Measurements from ENCODE around the gene GRIN3A.

The GRIN3A gene

DNA sequence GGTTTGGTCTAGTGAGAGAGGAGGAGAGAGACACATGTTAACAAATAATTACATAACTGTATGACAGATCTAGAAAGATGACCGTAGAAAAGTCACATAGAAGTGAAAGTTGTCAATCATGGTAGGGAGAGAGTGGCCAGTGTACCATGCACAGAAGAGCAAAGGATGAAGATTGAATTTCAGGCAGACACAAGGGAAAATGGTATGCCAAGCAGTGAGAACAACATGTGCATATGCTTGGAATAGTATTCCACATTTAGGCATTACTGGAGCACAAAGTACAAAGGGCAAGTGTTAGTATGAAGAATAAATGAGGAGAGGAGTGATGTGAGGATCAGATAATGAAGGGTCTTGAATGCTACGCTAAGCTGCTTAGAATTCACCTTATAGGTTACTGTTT, 20.3 kb downstream of the GRIN3A start:
- no peak for TF ChIP-seq POLR2A (IDR thresholded peaks at IDR 0.05; ENCODE audit: low read depth, low read length)
- no peak for DNase-seq (ENCODE audit: insufficient read length, low spot score)
- peak; percentile 52 for FAIRE-seq

DNA sequence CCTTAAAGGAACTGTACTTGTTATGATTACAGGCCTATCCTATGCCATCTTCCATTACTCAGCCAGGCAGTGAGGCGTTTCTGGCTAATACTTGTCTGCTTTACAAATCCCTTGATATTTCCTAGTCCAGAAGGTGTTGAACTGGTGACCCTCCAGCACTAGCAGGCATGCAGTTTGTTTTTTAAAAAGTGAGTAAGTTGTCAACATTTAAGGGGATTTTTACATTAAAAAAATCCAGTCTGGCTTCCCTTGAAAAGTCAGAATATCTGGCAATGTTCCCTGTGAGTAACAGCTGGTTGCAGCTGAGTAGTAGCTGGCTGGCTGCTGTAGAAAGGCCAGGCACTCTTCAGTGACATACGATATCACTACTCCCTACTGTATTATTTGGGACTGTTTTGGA, 21.8 kb downstream of the GRIN3A start:
- DNase-seq (ENCODE audit: insufficient read length, low spot score) = no peak
- TF ChIP-seq POLR2A (IDR thresholded peaks at IDR 0.05; ENCODE audit: low read depth, low read length) = no peak
- FAIRE-seq = peak; percentile 70

DNA sequence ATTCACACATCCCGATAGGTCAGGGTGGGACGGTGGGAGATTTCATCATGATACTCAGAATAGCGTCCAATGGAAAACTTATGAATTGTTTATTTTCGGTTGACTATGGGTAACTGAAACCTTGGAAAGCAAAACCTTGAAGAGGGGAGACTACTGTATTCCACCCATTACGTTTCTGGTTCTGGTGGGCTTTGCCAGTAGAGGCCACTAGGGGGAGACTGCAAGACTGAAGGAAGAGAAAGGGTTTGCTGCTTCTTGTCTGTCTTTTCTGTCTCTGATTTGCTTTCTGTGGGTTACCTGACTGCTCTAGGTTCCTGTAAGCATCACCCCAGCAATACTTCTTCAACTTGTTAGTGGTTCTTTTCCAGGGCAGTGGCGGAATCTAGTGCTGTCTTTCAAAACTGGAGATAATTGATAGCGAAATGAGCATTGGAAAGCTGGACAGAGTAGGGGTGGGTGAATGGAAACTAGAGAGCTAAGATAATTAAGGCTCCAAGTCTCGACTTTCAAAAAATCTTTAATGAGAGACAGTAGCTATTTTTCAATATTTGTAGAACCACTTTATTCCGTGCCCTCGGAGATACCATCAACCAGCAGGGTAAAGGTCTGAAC, 27.0 kb downstream of the GRIN3A start:
- DNase-seq (ENCODE audit: insufficient read length, low spot score) (no peak), FAIRE-seq (peak; percentile 94)
- TF ChIP-seq POLR2A (IDR thresholded peaks at IDR 0.05; ENCODE audit: low read depth, low read length) = no peak

DNA sequence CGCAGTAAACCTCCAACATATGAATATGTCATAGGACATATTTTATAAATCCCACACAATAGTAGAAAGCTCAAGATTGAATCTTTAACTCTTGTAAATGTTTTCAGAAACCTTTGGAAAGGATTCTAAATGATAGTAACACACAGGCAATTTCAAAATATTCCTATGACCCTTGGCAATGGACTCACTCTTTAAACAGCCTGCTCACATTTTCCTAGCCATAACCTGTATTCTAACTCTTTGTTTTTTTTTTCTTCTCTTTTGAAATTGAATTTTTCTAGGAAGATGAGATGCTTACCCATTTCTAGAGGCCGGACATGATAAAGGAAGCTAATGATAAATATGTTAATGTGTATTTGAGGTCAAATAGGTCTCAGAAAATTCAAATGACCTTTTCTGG, 29.6 kb downstream of the GRIN3A start:
- DNase-seq (ENCODE audit: insufficient read length, low spot score) (no peak), FAIRE-seq (no peak)

DNA sequence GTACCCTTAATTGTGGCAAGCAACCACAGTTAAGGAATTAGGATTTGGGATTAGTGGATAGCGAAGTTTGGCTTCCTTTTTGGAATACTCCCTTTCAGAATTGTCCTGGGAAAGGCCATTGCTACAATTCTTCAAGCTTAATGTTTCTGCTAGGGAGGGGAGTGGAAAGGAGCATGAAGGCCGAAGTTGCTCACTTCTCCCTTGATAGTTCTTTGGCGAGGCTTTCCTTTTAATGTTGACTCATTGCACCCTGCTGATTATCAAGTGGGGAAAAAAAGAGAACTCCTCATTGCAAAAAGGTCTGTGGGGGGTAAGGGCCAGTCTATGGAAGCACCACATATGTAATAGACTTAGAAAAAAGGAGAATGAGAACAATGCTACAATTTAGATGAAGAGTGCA, 30.7 kb downstream of the GRIN3A start:
- no peak for TF ChIP-seq POLR2A (IDR thresholded peaks at IDR 0.05; ENCODE audit: low read depth, low read length)
- FAIRE-seq (no peak), DNase-seq (ENCODE audit: insufficient read length, low spot score) (no peak)

More for the DNA sequence above, 29.6 kb downstream of the GRIN3A start:
- no peak for TF ChIP-seq POLR2A (IDR thresholded peaks at IDR 0.05; ENCODE audit: low read depth, low read length)

DNA sequence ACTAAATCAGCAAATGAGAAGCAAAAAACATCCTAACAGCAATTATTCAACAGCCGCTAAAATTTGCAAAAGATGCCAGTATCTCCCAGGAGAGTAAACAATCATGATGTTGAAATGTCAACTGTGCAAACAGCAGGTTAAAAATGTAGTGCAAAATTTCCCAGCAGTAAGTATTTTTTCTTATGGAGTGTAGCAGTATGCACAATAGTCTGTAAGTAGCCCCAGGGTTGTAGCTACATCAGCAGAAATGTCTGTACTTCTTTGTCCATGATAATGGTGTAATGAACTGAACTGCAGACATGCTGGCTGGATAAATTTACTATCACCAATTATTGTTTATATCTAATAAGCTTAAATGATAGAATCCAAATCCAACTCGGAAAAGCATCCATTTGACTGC, 31.4 kb downstream of the GRIN3A start:
- no peak for TF ChIP-seq POLR2A (IDR thresholded peaks at IDR 0.05; ENCODE audit: low read depth, low read length)
- DNase-seq (ENCODE audit: insufficient read length, low spot score) (no peak), FAIRE-seq (no peak)

DNA sequence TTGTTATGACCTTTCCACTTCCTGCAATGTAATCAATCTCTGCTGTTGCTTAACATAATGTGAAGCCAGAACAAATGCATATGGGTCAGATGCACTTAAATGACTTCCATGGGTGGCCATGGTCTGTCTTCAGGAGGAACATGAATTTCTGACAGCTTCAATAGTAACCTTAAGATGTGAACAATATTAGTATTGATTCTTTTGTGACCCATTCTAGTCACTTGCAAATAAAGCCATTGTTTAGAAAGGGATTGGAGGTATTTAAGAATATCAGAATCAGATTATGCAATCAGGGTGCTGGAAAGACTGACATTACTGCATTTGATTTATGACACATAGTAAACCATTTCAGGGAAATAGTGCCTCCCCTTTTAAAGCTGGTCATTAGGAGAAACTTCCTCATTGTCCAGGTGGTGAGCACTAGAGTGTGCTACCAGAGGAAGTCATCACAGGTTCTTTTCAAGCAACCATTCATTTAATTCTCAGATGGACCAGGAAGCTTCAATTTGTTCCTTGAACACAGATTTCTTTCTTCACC, 32.1 kb downstream of the GRIN3A start:
- DNase-seq (ENCODE audit: insufficient read length, low spot score) (no peak), FAIRE-seq (no peak)
- no peak for TF ChIP-seq POLR2A (IDR thresholded peaks at IDR 0.05; ENCODE audit: low read depth, low read length)

DNA sequence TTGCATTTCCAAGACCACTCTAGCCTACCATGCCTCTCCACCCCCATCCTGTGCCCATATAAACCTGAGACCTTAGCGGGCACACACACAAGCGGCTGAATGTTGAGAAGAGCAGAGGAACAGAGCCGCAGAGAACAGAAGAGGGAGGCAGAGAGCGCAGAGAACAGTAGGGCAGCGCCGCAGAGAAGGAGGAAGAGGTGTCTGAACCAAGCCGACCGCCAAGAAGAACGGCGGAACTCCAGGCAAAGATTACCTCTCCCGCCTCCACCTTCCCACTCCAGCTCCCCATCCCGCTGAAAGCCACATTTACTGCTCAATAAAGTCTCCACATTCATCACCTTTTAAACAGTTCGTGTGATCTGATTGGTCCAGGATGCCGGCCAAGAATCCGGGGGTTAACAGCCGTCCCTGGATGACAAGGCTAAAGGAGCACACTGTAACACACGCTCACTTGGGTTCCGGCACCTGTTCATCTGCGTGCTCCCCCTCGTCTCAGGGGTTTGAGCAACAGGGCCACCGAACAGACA, 33.2 kb downstream of the GRIN3A start:
- FAIRE-seq (no peak), DNase-seq (ENCODE audit: insufficient read length, low spot score) (no peak)
- TF ChIP-seq POLR2A (IDR thresholded peaks at IDR 0.05; ENCODE audit: low read depth, low read length) = no peak

DNA sequence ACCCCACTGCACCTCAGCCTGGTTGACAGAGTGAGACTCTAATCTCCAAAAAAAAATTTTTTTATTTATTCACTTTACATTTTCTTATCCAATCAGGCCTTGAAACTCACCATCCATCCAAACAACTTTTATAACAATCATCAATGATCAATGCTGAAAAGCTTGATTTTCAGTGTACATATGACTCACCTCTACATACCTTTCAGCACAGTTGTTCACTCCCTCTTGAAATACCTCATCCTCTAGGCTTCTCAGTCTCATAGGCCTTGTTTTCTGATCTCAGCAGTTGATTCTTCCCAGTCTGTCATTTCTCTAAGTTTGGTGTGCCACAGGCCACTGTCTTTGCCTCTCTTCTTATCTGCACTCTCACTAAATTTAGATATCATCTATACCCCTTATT, 36.2 kb downstream of the GRIN3A start:
- TF ChIP-seq POLR2A (IDR thresholded peaks at IDR 0.05; ENCODE audit: low read depth, low read length) = no peak
- DNase-seq (ENCODE audit: insufficient read length, low spot score) = no peak
- no peak for FAIRE-seq

DNA sequence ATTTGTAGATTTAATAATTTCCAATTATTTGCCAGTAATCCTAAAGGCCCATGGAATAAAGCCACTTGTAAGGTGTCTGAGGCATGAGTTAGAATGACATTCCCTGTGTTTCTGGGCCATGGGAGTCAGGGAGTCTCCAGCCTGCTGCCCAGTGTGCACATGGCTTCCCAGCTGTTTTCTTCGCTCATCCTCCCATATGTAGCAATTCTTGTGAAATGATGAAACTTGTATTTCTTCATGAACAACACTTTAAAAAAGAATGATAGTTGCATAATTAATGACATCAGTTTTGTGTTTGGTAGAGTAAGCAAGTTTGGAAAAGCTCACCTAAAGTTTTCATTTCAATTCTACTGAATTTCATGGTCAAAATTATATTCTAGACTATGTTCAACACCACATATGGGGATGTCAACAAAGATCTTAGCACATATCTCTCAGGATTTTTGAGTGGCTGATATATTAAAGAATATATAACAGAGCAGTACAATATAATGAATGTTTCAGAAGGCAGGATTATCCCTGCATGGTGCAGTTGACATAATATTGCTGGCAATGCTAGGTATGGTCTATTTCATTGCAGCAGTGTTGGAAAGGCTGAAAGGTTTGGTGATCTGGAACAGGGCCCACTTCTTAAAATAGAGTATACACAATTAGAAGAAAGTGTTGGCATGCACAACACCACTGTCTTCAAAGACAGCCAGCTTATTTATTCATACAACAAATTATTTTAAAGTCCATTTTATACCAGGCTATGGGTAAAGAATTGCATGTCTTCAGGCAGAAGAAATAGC, 44.7 kb downstream of the GRIN3A start:
- no peak for TF ChIP-seq POLR2A (IDR thresholded peaks at IDR 0.05; ENCODE audit: low read depth, low read length)
- FAIRE-seq (no peak), DNase-seq (ENCODE audit: insufficient read length, low spot score) (no peak)

DNA sequence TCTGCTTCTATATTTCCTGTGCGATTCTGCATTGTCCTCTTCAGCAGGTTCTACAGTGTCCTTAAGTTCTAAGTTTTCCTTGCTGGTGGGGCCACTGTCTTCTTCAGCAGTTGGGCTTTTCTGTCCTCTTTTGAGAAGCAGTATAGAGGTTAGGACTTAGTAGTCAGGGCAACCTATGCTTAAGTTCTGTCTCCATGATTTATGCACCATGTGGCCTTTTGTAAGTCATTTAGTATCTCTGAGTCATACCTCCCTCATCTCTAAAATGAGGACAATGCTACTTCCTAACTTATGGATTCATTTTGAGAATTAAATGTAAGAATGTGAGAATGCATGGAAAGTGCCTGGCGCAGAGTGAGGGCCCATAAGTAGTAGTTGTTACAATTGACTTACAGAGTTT, 46.8 kb downstream of the GRIN3A start:
- no peak for TF ChIP-seq POLR2A (IDR thresholded peaks at IDR 0.05; ENCODE audit: low read depth, low read length)
- DNase-seq (ENCODE audit: insufficient read length, low spot score) = no peak
- FAIRE-seq = peak; percentile 52

DNA sequence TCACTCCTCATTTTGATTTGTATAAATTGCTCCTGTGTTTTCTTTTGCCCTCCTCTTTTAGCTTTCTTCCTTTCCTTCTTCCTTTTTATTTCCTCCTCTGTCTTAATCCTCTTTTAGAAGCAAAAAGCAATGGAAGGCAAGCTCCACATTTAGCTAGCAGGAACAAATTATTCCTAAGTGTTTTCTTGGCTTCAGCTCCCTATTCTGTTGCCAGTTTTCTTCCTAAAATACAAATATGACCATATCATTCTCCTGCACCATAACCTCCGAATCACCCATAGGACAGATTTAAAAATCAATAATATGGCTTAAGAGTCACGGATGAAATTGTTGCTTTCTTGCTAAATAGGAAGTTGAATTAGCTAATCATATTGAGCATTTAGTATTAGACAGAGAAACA, 49.4 kb downstream of the GRIN3A start:
- no peak for TF ChIP-seq POLR2A (IDR thresholded peaks at IDR 0.05; ENCODE audit: low read depth, low read length)
- DNase-seq (ENCODE audit: insufficient read length, low spot score) (no peak), FAIRE-seq (peak; percentile 27)

DNA sequence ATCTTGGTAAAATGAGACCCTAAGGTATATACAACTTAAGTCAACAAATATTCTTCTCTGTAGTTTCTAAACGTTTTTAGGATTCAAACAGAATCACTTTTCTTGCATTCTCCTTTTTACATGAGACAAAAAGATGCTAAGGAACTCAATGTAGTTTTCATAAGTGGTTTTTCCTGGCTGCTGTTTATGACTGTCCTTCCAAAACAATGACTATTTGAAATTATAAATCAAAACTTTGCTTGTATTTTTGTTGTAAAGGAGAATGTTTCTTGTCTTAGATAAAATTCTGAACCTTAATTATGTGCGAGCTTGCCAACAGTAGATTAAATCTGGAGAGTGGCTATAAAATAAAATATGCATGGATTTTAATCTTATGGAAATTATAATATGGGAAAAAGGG, 53.8 kb downstream of the GRIN3A start:
- no peak for TF ChIP-seq POLR2A (IDR thresholded peaks at IDR 0.05; ENCODE audit: low read depth, low read length)
- DNase-seq (ENCODE audit: insufficient read length, low spot score) (no peak), FAIRE-seq (no peak)

DNA sequence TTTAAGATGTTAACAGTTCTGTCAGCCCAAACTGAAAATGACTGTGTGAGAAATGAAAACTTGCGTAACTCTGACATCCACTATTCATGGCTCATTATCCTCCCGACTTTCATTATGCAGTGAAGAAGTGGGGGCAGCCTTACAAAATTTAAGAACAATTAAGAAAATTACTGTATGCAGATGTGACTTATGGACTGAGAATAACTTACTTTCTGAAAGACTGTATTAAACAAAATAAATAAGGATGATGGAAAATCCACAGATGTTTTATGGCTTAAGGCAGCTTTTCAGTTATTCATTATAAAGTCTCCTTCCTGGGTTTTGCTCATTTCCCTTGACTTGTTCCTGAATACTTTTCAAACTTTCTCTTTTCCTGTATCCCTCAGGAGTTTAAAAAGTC, 55.2 kb downstream of the GRIN3A start:
- FAIRE-seq (no peak), DNase-seq (ENCODE audit: insufficient read length, low spot score) (no peak)
- TF ChIP-seq POLR2A (IDR thresholded peaks at IDR 0.05; ENCODE audit: low read depth, low read length) = no peak

DNA sequence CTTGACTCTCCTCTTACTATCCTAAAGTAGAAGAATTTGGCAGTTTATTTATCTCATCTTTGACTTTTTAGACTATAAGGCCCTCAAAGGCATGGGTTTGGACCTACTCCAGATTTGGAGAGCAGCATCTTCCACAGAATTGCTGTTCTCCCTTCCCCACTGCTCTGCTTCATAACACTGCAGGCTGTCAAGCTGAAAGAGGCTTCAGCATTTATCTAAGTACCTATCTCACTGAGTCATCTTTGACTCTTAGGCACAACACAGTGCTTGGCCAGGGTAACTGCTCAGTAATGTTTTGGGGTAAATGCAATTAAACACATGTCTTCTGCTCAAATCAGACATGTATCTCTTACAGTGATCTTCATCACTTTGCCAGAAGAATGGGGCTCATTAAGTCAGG, 60.6 kb downstream of the GRIN3A start:
- no peak for TF ChIP-seq POLR2A (IDR thresholded peaks at IDR 0.05; ENCODE audit: low read depth, low read length)
- FAIRE-seq (peak; percentile 64), DNase-seq (ENCODE audit: insufficient read length, low spot score) (no peak)

Data from H54 (cell line).